Fibroblast of the conjunctiva (primary cell): ENCODE results near the gene GABRA5.
"Not testable (repeated sequence)": the region's sequence is repeated elsewhere in the genome, so short reads cannot be mapped to it uniquely, and the experiment has no call there.

Experiments used
- DNase-seq: peaks from one replicate; pipeline ENCODE4 v3.0.0-alpha.2; 2010; ENCODE audit warnings: low read depth

GABRA5 gene

DNA sequence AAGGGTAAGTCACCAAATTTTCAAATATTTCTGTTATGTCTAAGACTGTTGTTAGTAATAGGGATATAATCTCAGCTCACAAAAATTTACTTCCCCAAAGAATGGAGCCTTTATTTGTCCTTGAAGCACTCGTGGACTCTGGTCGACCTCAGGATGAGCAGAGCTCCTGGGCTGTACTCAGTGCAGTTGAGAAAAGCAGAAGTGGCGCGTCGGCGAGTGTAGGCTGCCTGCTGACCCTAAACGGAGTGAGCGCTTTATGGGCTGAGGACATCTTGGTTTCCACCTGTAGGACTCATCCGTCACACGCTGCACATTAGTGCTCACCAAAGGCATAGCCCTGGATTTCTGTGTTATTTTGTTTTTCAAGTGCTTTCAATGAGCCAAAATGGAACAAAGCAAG, 11.0 kb downstream of the GABRA5 start:
- no peak for DNase-seq

DNA sequence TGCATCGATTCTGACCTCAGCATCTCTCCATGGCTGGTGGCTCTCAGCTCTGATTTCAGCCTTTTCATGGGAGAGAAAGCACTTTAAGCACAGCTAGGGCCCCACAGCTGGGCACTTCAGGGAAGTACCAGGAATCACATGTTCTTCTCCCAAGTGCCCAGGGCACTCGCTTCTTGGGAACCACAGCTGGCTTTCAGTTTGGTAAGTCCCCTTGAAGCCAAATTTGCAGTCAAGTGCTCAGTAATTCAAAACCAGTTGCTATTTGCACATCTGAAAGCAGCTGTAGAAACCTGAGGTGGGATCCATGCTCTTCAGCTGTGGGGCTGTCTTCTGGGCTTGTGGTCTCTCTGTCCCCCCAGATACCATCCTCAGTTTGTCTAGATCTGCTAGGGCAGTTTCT, 12.8 kb downstream of the GABRA5 start:
- no peak for DNase-seq

DNA sequence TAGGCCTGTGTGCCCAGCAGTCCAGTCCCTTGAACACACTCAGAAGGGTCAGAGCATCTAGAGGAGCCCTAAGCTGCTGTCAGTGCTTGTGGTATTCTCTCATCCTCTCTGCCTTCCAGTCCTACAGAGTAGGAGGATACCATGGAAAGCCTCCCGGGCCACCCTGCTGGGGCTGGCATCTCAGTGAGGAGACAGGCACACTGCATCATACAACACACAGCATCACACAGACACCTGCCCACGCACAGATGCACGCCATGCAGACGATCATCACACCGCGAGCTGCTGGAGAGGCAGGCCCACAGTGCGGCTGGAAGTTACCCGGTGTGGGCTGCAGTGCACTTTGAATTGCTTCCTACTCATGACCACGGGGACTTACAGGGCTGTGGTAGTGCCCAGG, 15.2 kb downstream of the GABRA5 start:
- no peak for DNase-seq

GRCh38 chr15:26882616-26883365, 15.9 kb downstream of the GABRA5 start:
- no peak for DNase-seq

GRCh38 chr15:26883466-26883865, 16.6 kb downstream of the GABRA5 start:
- DNase-seq: no peak

GRCh38 chr15:26886566-26886965, 19.7 kb downstream of the GABRA5 start:
- no peak for DNase-seq

- no peak for DNase-seq
Measured at GRCh38 chr15:26887926-26888666, 21.2 kb downstream of the GABRA5 start.

DNA sequence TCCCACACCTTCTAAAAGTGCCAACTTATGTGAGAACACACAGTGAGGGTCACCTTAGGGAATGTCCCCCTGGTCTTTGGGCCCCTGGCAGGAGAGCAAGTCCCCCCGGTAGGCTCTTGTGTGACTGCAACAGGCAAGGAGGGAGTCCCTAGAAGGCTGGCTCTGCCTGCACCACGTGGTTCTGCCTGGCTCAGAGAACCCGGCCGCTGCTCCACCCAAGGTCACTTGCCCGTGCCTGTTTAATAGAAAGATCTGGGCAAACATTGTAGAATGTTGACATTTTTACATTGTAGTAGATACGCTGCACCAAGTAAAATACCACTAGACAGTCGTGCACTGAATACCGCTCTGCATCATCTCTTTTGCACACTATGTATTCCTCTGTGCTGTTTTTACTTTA, 21.9 kb downstream of the GABRA5 start:
- no peak for DNase-seq

- DNase-seq: peak; percentile 67
Measured at GRCh38 chr15:26889298-26889898, 22.5 kb downstream of the GABRA5 start.

DNA sequence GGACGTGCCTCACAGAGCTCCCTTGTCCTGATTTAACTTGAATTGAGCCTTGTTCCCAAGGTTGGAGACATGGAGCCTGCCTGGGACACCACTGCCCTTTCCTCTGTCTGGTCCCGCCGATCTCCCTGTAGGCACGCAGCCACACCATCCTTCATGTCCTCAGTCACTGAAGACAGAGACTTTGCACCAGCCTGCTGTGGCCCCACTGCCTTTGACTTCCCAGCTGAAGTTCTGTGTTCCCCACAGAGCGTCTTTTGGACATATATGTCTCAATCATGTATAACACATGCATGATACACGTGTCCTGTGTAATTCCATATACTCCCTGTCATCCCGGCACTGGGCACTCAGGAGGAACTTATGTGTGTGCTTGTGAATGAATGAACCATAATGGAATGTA, 23.6 kb downstream of the GABRA5 start:
- no peak for DNase-seq

- DNase-seq: no peak
Measured at GRCh38 chr15:26890988-26891387, 24.1 kb downstream of the GABRA5 start.

- peak; percentile 43 for DNase-seq
Measured at GRCh38 chr15:26891448-26892181, 24.8 kb downstream of the GABRA5 start.

- no peak for DNase-seq
Measured at GRCh38 chr15:26892182-26892518, 25.3 kb downstream of the GABRA5 start.

DNA sequence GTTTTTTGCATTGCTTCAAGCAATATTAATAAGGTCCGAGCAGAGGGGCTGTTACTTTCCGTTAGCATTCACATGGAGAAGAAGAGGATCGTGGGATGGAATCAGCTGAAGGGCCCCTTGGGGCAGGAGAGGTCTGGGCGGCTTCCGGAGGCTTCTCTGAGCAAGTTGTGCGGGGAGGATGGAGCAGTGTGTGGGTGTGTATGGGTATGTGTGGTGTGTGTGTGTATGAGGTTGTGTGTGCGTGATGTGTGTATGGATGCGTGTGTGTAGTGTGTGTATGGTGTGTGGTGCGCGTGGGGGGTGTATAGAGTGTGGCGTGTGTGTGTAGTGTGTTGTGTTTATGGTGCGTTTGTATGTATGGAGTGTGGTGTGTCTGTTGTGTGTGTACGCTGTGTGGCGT, 25.8 kb downstream of the GABRA5 start:
- no peak for DNase-seq

- no peak for DNase-seq
Measured at GRCh38 chr15:26893351-26894065, 26.6 kb downstream of the GABRA5 start.

GRCh38 chr15:26894181-26894580, 27.3 kb downstream of the GABRA5 start:
- DNase-seq: no peak

DNA sequence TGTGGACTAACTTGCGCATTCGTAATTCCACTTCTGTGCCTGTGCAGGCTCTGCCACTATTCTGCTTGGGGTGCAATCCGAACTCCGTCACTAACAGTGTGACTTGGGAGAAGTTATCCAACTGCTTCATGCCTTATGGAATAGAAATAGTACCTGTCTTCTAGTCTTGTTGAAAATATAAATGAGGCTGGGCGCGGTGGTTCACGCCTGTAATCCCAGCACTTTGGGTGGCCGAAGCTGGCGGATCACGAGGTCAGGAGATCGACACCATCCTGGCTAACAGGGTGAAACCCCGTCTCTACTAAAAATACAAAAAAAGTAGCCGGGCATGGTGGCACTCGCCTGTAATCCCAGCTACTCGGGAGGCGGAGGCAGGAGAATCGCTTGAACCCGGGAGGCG, 28.5 kb downstream of the GABRA5 start:
- not testable (repeated sequence) for DNase-seq

DNA sequence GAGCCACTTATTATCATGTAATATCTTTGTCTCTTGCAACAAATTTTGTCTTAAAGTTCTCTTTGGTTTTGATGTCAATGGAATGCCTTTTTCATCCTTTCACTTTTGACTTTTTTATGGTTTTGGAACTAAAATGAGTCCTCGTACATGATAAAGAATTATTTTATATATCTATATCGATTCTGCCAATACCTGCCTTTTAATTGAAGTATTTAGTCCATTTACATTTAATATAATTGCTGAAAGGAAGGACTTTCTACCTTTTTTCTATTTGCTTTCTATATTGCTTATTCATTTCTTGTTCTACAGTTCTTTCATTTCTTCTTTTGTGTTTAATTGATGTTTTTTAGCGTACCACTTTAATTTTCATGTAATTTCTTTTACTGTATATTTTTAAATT, 32.8 kb downstream of the GABRA5 start:
- no peak for DNase-seq

DNA sequence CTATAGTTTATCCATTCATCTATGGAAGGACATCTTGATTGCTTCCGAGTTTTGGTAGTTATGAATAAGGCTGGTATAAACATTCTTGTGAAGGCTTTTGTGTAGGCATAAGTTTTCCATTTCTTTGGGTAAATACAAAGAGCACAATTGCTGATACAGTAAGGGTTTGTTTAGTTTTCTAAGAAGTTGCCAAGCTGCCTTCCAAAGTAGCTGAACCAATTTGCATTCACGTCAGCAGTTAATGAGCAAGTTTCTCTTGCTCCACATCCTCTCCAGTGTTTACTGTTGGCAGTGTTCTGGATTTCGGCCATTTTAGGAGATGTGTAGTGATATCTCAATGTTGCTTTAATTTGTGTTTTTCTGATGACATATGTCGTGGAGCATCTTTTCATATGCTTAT, 34.2 kb downstream of the GABRA5 start:
- DNase-seq: no peak

DNA sequence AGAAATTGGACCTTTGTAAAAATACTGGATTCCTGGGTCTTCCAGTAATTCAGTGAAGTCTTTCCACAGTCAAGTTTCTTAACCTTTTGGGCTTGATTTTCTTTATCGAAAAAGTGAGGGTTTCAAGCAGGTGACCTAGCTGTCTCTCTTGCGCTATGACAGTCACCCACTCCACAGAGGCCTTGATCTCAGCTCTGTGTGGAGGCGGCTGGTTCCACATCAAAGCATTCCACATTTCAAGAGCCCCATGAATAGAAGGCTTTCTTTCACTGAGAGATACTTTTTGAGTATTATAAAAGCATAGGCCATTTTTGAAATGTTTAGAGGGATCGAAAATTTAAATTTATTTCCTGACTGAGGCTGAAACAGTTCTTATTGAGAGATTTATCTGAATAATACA, 43.9 kb downstream of the GABRA5 start:
- DNase-seq: no peak

- no peak for DNase-seq
Measured at GRCh38 chr15:26921433-26921832, 54.6 kb downstream of the GABRA5 start.

DNA sequence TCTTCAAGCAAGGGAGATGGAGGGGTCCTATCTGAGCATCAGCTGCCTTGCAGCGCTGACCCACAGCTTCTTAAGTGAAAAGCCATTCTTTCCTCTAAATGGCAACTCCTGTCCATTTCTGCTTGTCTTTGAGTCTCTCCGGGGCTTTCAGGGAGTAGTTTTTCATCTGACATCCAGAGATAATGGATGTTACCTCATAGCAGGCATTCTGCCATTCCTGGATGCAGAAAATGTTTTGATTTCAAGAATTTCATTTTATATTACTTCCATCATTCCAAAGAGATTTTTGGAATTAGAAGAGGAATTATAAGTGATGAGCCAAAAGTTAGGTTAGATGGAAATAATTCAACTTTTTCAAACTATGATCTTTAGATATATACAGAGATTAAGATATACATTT, 59.2 kb downstream of the GABRA5 start:
- no peak for DNase-seq
